IMR-90 (cell line): ENCODE data around the gene ALOX15B.

Experiments
- CEBPB ChIP-seq: IDR thresholded peaks from 2 replicates; pipeline ENCODE4 v1.6.1; 2012; ENCODE audit warnings: low read depth, low read length, improper control_type of control experiment
- CHD1 ChIP-seq: IDR thresholded peaks from 2 replicates; pipeline ENCODE4 v1.6.1; 2012; ENCODE audit warnings: low read depth, low read length, improper control_type of control experiment
- CTCF ChIP-seq: conservative IDR thresholded peaks from 2 replicates; pipeline ENCODE4 v1.5.1; 2012; ENCODE audit warnings: mild to moderate bottlenecking, low read depth, low read length, improper control_type of control experiment
- ELK1 ChIP-seq: fragments of 150-350 bp; IDR thresholded peaks from 2 replicates; pipeline ENCODE4 v1.6.1; 2016; ENCODE audit warnings: low read depth, mild to moderate bottlenecking, low read length, moderate library complexity, borderline replicate concordance
- FOS ChIP-seq: fragments of 150-350 bp; IDR thresholded peaks from 2 replicates; pipeline ENCODE4 v1.6.1; 2016; ENCODE audit warnings: low read depth, low read length
- MAFK ChIP-seq: IDR thresholded peaks from 2 replicates; pipeline ENCODE4 v1.6.1; 2012; ENCODE audit warnings: low read depth, low read length, improper control_type of control experiment
- MXI1 ChIP-seq: IDR thresholded peaks from 2 replicates; pipeline ENCODE4 v1.6.1; 2012; ENCODE audit warnings: low read depth, mild to moderate bottlenecking, low read length, moderate library complexity, borderline replicate concordance
- NFE2L2 ChIP-seq: fragments of 150-350 bp; IDR thresholded peaks from 2 replicates; pipeline ENCODE4 v1.6.1; 2016; ENCODE audit warnings: low read depth, mild to moderate bottlenecking, low read length
- POLR2A ChIP-seq: IDR thresholded peaks from 2 replicates; pipeline ENCODE4 v1.6.1; 2012; ENCODE audit warnings: mild to moderate bottlenecking, low read depth, low read length
- RAD21 ChIP-seq: IDR thresholded peaks from 2 replicates; pipeline ENCODE4 v1.6.1; 2012; ENCODE audit warnings: low read length, improper control_type of control experiment
- RCOR1 ChIP-seq: IDR thresholded peaks from 2 replicates; pipeline ENCODE4 v1.6.1; 2012; ENCODE audit warnings: mild to moderate bottlenecking, low read length, improper control_type of control experiment; ENCODE audit not compliant: insufficient replicate concordance
- RFX5 ChIP-seq: IDR thresholded peaks from 2 replicates; pipeline ENCODE4 v1.8.0; 2012; ENCODE audit warnings: low read depth, mild to moderate bottlenecking, low read length, moderate library complexity
- SMC3 ChIP-seq: fragments of 150-350 bp; IDR thresholded peaks from 2 replicates; pipeline ENCODE4 v1.6.1; 2016; ENCODE audit warnings: low read depth, mild to moderate bottlenecking, antibody characterized with exemption, low read length, moderate library complexity
- USF2 ChIP-seq: fragments of 150-350 bp; IDR thresholded peaks from 2 replicates; pipeline ENCODE4 v1.6.1; 2017; ENCODE audit warnings: mild to moderate bottlenecking, antibody characterized with exemption, low read length, low read depth

GRCh38 chr17:8018436-8018835 lies 20.4 kb upstream of the ALOX15B start:
- TF ChIP-seq SMC3 (no peak), CTCF (no peak), MXI1 (no peak), CHD1 (no peak), FOS (no peak), USF2 (no peak), POLR2A (no peak), MAFK (no peak), ELK1 (no peak), CEBPB (no peak), RAD21 (no peak), RFX5 (no peak), NFE2L2 (no peak), RCOR1 (no peak)
